Stimulated activated CD8-positive, alpha-beta memory T cell treated with anti-CD3 and anti-CD28 coated beads, Interleukin-15, amount 100 ng/mL, for 4 hours (primary cell): ENCODE measurements around the gene LILRB2.
"Not testable (repeated sequence)": the region's sequence is repeated elsewhere in the genome, so short reads cannot be mapped to it uniquely, and the experiment has no call there.

Experiments
- DNase-seq, 2 donors: peaks; one replicate each; pipeline ENCODE4 v3.0.0-alpha.2; 2020; ENCODE audit warnings: low read depth in 2 of 2

Gene LILRB2

GRCh38 chr19:54240372-54241336 is 40.3 kb downstream of the LILRB2 start:
- DNase-seq: not testable (repeated sequence)

- not testable (repeated sequence) for DNase-seq
These were observed 41.2 kb downstream of the LILRB2 start for GRCh38 chr19:54239491-54240371.

GRCh38 chr19:54233941-54234340 is 47.0 kb downstream of the LILRB2 start:
- DNase-seq: no peak

- DNase-seq: peak; percentile 53 to 69
These were observed 49.6 kb downstream of the LILRB2 start for GRCh38 chr19:54231077-54231931.

GRCh38 chr19:54230031-54230430 is 50.9 kb downstream of the LILRB2 start:
- no peak for DNase-seq

- DNase-seq: no peak
These were observed 51.8 kb downstream of the LILRB2 start for GRCh38 chr19:54229146-54229545.

GRCh38 chr19:54224619-54225018 is 56.3 kb downstream of the LILRB2 start:
- not testable (repeated sequence) for DNase-seq

- not testable (repeated sequence) for DNase-seq
These were observed 57.0 kb downstream of the LILRB2 start for GRCh38 chr19:54223937-54224281.
